GM19467 (cell line): ENCODE data around the gene FUT8.
"Not testable (repeated sequence)": the region's sequence is repeated elsewhere in the genome, so short reads cannot be mapped to it uniquely, and the experiment has no call there.

Experiments used
- ATAC-seq: cut with Tn5 transposase; IDR thresholded peaks from one replicate; pipeline ENCODE4 v1.9.1; 2021; ENCODE audit warnings: mild to moderate bottlenecking, moderate library complexity; ENCODE audit not compliant: unreplicated experiment

FUT8 gene

DNA sequence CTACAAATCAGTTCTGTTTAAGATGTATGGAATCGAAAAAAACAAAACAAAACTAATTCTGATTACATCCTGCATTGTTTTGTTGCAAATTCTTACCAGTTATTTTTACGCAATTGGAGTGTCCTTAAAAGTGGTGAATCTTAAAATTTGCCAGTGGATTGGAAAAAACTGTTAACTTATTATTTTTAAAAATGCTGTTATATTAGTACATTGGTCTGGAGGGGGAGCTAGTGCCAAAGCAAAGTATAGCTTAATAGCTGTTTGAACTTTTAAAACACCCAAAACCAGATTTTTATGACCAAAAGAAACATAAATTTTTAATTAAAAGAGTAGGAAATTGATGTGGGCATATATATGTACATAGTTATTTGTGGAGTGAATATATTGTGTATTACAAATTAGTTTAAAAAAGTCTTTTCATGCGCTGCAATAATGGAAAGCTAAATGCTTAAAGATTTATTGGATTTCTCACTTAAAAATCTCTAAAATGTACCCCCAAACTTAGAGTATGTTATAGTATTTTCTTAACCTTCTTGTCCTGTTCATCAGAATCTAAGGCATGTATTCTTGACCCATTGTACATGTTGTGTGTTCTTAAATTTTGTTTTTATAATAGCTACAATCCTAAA is 2.5 kb downstream of the FUT8 start:
- ATAC-seq = no peak

DNA sequence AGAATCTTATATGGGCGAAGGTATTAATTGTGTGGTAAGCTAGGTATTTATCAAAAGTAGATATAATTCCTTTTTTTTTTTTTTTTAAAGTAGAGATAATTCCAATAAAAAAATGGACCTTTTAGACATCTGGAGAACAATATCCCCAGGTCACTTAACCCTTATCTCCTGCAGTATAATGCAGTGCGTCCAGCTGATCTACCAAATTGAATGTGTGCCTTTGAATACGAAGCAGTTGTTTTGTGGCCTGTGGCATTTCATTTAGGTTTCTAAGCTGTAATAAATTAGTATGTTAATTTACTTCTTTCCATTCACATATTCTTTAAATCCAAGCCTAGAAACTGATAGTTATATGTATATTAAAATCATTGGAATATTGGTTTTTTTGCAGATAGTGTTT is 3.1 kb downstream of the FUT8 start:
- no peak for ATAC-seq

DNA sequence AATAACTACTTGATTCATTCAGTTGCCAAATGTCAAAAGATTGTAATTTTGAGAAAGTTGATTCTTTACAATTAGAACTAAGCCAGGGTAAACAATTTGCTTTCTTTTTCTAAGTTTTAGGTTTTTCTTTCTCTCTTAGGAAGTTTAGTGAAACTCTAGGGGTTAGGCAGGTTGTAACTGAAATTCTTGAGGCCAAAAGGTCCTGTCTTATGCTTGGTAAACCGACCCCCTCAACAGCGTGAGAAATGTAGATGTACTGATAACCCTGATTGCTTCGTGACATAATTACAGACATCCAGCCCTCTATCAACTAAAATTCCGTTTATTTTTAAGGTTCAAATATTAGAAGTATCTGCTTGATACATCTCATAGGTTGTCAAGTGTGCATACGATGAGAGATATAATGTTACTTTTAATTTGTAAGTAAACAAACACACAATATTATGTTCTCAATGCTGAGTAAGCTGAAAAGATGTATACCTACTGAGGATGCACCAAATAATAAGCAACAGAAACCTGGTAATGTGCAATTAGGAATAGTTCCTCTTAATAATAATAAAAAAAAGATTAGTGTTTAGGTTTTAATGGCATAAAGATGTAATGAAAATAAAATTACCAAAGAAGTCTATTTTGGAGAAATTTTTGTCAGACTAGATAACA is 7.2 kb downstream of the FUT8 start:
- no peak for ATAC-seq

DNA sequence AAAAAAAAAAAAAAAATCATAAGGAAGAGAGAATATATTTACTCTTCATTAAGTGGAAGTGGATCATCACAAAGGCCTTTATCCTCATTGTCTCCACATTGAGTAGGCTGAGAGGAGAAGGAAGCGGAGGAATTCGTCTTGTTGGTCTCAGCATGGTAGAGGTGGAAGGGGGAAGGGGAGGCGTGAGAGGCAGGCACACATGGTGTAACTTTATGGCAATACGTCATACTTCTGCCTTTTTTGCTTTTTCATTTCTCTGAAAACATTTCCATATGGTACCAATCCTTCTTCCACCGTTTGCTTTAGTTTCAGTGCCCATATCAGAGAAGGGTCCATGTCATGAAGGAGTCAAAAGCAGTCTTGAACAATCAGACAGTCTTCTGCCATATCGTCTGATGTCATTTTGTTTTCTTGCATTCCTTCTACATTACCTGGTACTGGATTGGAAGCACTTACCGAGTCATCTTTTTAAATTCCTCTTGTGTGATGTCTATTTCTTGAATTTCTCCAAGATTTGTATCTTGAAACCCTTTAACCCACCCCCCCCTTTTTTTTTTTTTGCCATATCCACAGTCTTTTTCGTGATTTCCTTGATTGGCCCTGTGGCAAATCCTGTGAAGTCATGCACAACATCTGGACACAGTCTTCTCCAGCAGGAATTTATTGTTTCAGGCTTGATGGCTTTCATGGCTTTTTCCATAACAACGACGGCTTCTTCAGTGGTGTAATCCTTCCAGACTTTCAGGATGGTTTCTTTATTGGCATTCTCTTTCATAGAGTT is 8.9 kb downstream of the FUT8 start:
- ATAC-seq = no peak

DNA sequence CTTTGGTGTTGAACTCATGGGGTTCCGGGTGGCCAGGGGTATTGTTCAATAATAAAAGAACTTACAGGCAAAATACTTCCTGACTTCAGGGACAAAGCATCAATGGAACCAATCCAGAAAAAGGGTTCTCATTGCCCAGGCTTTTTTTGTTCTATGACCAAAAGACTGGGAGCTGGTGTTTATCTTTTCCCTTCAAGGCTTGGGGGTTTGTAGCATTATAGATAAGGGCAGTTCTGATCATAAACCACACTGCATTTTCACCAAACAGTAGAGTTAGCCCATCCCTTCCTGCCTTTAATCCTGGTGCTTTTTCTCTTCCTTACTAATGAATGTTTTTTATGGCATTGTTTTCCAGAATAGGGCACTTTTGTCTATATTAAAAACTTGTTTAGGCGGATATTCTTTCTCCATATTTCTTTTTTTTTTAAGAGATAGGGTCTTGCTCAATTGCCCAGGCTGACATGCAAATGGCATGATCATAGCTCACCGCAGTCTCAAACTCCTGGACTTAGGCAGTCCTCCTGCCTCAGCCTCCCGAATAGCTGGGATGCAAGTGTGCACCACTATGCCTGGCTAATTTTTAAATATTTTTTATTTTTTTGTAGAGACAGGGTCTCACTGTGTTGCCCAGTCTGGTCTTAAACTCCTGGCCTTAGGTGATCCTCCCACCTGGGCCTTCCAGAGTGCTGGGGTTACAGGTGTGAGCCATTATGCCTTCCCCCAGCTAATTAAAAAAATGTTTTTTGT is 9.7 kb downstream of the FUT8 start:
- no peak for ATAC-seq

DNA sequence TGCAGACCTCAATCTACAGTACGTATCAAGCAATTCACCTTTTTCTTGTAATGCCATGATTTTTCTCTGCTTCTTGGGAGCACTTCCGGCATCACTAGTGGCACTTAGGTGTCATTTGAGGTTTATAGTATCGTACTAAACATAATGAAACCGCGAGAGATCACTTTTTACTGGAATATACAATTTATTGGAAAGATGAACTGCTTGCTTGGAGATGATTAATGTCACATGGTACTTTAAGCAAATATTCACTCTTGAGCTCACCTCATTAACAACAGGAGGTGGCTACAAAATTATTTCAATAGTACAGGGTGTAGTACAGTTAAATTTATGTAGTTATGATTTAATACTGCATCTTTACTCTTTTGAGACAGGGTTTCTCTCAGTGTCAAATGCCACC is 11.5 kb downstream of the FUT8 start:
- no peak for ATAC-seq

DNA sequence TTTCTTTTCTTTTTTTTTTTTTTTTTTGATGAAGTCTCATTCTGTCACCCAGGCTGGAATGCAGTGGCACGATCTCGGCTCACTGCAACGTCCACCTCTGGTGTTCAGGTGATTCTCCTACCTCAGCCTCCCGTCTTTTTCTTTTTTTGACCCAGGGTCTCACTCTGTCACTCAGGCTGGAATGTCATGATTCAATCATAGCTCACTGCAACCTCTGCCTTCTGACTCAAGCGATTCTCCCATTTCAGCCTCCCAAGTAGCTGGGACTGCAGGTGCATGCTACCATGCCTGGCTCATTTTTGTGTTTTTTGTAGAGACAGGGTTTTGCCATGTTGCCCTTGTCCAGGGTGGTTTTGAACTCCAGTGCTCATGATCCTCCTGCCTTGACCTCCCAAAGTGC is 12.0 kb downstream of the FUT8 start:
- ATAC-seq = no peak

DNA sequence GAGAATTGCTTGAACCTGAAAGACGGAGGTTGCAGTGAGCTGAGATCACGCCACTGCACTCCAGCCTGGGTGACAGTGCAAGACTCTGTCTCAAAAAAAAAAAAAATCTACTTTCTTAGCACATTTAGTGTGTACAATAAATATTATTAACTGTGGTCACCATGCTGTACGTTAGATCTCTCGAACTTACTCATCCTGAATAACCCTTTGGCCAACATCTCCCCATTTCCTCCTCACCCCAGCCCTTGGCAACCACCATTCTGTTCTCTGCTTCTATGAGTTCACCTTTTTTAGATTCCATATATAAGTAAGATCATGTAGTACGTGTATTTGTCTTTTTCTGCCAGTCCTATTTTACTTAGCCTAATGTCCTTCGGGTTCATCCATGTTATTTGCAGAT is 13.4 kb downstream of the FUT8 start:
- no peak for ATAC-seq

DNA sequence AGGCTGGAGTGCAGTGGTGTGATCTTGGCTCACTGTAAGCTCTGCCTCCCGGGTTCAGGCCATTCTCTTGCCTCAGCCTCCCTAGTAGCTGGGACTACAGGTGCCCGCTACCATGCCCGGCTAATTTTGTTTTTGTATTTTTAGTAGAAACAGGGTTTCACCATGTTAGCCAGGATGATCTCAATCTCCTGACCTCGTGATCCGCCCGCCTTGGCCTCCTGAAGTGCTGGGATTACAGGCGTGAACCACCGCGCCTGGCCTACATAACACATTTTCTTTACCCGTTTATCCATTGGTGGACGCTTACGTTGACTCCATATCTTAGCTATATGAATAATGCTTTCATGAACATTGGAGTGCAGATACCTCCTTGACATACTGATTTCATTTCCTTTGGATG is 14.4 kb downstream of the FUT8 start:
- not testable (repeated sequence) for ATAC-seq

DNA sequence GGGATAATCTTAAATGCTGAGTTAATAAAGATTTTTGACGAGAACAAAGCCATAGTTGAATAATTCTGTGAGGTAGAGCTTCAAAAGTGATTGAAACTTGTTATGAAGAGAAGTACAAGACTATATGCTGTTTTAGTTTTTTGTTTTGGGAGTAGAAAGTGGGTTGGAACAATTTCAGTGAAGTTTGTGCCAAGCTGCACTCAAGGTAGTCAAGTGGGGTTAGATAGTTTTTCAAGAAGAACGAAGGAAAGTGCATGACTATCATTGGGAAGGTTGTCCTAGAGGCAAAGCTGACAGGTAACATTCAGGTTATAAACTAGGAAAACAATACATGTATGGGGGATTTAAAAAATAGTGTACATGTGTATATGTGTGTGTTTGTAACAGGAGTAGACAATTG is 16.2 kb downstream of the FUT8 start:
- ATAC-seq = no peak

DNA sequence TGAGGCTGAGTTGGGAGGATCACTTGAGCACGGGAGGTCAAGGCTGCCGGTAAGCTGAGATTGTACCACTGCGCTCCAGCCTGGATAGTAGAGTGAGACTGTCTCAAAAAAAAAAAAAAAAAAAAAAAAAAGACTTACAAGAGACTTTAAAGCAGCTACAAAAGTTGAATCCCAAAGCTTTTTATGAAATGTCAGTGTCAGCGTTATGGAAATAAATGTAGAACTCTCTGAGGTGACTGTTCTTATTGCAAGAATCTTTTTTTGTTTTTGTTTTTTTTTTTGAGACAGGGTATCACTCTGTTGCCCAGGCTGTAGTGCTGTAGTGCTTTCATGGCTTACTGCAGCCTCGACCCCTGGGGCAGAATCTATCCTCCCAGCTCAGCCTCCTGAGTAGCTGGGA is 17.2 kb downstream of the FUT8 start:
- ATAC-seq = no peak

DNA sequence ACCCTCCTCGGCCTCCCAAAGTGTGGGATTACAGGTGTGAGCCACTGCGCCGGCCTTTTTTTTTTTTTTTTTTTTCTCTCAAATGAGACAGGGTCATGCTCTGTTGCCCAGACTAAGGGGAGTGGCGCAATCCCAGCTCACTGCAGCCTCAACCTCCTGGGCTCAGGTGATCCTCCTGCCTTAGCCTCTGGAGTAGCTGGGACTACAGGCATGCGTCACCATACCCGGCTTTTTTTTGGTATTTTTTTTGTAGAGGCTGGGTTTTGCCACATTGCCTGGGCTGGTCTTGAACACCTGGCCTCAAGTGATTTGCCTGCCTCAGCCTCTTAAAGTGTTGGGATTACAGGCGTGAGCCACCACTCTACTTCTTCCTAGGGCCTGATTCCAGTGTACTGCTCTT is 18.7 kb downstream of the FUT8 start:
- ATAC-seq = no peak

DNA sequence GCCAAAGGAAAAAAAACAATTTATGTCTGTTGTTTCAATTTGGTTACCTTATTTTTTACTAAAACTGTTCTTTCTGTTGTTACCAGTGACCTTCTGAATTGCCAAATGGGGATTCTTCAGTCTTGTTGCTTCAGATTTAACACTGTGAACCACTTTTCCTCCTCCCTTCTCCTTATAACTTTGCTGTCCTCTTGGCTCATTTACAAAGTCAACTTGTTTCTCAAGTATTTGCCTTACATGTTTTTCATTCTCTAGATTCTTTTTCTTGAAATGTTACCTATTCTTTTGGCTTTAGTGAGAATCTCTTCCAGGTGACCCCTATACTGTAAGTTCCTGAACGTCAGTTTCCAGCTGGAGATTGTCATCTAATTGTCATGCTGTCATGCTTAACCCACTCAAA is 19.4 kb downstream of the FUT8 start:
- no peak for ATAC-seq

DNA sequence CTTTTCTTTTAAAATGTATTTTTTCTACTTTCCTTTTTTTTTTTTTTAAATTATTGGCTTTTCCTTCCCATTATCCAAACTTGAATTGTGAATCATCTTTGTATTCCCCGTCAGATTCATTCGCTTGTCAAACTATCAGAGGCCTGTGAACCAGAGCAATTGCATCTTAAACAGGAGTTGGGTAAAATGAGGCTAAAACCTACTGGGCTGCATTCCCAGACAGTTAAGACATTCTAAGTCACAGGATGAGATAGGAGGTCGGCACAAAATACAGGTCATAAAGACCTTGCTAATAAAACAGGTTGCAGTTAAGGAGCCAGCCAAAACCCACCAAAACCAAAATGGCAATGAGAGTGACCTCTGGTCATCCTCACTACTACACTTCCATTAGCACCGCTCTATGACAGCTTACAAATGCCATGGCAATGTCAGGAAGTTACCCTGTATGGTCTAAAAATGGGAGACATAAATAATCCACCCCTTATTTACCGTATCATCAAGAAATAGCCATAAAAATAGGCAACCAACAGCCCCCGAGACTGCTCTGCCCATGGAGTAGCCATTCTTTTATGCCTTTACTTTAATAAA is 19.9 kb downstream of the FUT8 start:
- ATAC-seq = no peak

DNA sequence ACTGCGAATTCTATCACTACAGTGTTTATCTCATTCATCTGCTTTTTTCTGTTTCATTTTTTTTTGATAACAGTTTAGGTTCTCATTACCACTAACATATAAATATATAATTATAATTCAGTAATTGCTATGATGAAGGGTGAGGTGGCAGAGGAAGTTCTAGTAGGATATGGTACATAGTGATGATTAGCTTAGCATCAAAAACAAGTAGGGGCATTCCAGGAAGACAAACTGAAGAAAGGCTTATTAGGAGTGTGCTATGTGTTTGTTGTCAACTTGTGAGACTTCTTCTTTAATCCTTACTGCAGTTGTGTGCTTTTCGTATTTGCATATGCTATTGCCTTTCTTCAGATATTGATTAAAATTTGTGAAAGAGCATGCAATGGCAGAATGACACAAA is 20.6 kb downstream of the FUT8 start:
- ATAC-seq = no peak

DNA sequence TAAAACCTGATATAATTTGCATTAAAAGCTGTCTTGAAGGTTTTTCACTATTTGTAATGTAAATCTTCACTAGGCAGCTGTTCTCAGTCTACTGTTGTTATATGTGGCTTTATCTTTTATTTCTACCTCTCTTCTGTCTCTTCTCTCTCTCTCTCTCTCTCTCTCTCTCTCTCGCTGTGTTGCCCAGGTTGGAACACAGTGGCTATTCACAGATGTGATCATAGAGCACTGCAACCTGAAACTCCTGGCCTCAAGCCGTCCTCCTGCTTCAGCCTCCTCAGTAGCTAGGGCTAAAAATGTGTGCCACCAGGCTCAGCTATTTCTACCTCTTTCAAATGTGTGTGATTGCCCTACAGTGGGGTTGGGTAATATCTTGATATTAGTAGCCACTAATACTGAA is 21.1 kb downstream of the FUT8 start:
- ATAC-seq = no peak

DNA sequence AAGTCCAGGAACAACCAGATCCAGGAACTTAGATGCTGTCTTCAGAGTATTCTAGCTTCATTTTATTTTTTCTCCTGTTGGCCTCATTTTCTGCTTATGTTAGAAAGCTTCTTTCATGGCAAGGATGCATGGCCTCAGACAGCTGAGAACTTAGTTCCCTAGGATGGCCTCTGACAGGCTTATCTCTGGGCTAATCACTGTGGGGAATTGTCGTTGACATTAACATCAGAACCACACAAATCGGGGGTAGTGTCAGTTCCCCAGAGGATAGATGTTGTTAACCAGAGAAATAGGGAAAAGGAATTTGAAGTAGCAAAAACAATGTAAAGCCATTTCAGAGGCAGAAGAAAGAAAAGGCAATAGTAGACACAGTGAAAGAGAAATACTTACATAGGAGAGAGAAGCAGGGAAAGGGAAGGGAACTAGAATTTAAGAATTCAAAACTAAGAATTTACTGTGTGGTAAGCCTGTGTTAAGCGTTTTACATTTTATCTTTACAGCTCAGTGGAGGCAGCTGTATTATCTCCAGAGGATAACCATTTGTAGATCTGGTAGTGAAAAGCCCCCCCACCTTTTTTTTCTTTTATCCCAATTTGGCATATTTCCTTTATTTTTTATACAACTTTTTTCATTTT is 21.8 kb downstream of the FUT8 start:
- ATAC-seq = no peak

DNA sequence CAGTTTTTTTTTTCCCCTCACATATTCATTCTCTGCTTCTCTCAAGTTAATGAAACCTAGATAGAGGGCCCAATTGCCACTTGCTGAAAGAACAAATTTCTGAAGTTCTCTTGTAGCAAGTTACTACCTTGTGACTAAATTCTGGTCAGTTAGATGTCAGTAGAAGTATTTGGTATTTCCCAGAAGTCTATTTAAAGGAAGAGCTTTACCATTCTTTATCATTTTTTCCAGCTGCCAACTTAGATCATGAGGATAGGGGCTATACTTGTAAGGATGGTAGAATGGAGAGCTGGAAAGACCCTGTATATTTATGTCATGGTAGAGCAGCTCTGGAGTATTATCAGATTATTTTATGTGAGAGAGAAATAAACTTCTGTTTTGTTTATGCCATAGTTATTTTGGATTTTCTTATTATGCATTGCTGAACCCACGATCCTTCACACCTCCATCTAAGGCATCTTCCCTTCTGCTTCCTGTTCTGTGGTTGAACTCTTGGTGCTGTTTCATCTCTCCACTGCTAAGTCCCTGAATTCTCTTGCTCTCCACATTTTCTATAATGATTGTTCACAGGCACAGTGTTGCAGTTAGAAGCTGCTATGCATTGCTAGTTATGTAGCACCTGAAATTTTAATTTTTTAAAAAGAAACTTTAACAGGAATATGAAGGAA is 25.9 kb downstream of the FUT8 start:
- ATAC-seq = no peak

DNA sequence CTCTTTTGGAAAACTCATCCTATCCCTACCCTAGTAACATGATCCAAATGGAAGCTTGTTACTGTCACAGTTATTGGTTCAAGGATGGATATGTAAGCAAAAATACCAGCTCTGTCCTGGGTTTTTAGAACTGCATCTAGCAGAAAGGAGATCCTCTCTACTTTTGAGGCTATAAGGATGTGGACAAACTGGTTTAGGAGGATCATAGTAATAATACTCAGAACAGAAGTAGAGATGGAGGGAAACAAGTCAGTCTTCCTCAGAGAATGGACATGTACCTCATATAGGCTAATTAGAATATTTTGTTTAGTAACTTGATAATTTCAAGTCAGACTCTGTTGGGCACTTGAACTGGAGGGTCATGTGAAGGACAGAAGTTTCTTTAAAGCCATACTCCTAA is 26.6 kb downstream of the FUT8 start:
- ATAC-seq = no peak

DNA sequence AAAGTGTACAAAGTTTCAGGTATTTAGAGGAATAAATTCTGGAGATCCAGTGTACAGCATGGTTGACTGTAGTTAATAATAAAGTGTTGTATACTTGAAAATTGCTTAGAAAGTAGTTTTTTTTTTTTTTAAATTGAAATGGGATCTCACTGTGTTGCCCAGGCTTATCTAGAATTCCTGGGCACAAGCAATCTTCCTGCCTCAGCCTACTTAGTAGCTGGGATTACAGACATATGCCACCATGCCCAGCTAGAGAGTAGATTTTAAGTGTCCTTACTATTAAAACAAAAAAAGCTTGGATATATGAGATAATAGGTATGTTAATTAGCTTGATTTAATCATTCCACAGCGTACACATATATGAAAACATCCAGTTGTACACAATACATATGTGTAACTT is 27.7 kb downstream of the FUT8 start:
- no peak for ATAC-seq
